ENCODE measurements around the gene PAGE2B.

GRCh38 chrX:55102754-55103153, 27.9 kb downstream of the PAGE2B start:
- no peak for TF ChIP-seq EP300 (IDR thresholded peaks at IDR 0.05)
- TF ChIP-seq CTCF (IDR thresholded peaks at IDR 0.05), result no peak
- TF ChIP-seq POLR2A (IDR thresholded peaks at IDR 0.05), result no peak

All from tibial nerve (tissue), 4 donors.